Esophagus muscularis mucosa (tissue), 4 donors: Measurements from ENCODE around the gene TMEM131L.

Experiments
- CTCF ChIP-seq, 3 experiments: fragments of 200-600 bp in 2 of 3; fragments of 450-650 bp in 1 of 3; sonication (generic) in 2 of 3; IDR thresholded peaks; one replicate each; pipeline ENCODE4 v1.5.1; 2017 to 2019; ENCODE audit warnings: antibody characterized with exemption in 3 of 3, mild to moderate bottlenecking in 2 of 3, moderate library complexity in 1 of 3
- EP300 ChIP-seq: sonication (generic); formaldehyde crosslinking; IDR thresholded peaks from one replicate; pipeline ENCODE4 v1.6.1; 2017; ENCODE audit warnings: antibody characterized with exemption
- POLR2A ChIP-seq: fragments of 450-650 bp; IDR thresholded peaks from one replicate; pipeline ENCODE4 v1.6.1; 2017; ENCODE audit warnings: antibody characterized with exemption, moderate library complexity, mild to moderate bottlenecking, low read depth
- POLR2AphosphoS5 ChIP-seq, 2 donors: sonication (generic); formaldehyde crosslinking; IDR thresholded peaks; one replicate each; pipeline ENCODE4 v1.6.1; 2017; ENCODE audit warnings: antibody characterized with exemption in 2 of 2

DNA sequence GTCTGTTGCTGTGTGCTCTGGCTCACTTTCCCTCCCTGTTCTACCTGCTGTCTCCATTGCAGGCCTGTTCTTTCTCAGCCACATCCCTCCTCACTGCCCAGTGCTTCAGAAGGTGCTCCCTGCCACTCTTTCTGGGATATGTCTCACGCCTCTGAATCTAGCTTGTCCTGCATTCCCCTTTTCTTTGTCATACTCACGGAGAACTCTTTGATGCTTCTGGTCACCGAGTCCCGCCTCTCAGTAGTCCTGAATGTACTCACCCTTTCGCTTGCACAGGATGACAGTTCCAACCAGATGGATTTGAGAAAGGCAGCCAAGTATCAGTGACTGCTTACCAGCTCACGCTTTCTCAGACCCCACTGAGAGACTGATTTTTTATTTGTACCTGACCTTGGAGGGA is 152.7 kb downstream of the TMEM131L start:
- TF ChIP-seq EP300 (no peak), POLR2A (no peak), CTCF (IDR thresholded peaks at IDR 0.05) (no peak), POLR2AphosphoS5 (IDR thresholded peaks at IDR 0.05) (no peak)
